NCI-H1092 (cell line): Measurements from ENCODE around the gene FHIT.
"Not testable (repeated sequence)": the region's sequence is repeated elsewhere in the genome, so short reads cannot be mapped to it uniquely, and the experiment has no call there.

Source experiments
- DNase-seq: peaks from one replicate; lab custom pipeline; 2025; lab: John Stamatoyannopoulos, UW

The FHIT gene

GRCh38 chr3:60557122-60557521, 694.1 kb downstream of the FHIT start:
- no peak for DNase-seq

- no peak for DNase-seq
Measured at GRCh38 chr3:60555686-60556354, 695.4 kb downstream of the FHIT start.

GRCh38 chr3:60553144-60553543, 698.1 kb downstream of the FHIT start:
- no peak for DNase-seq

- no peak for DNase-seq
Measured at GRCh38 chr3:60552581-60552980, 698.7 kb downstream of the FHIT start.

- DNase-seq: no peak
Measured at GRCh38 chr3:60551455-60552209, 699.6 kb downstream of the FHIT start.

- no peak for DNase-seq
Measured at GRCh38 chr3:60549863-60550262, 701.4 kb downstream of the FHIT start.

- DNase-seq: no peak
Measured at GRCh38 chr3:60542995-60543394, 708.3 kb downstream of the FHIT start.

GRCh38 chr3:60539394-60539793, 711.9 kb downstream of the FHIT start:
- not testable (repeated sequence) for DNase-seq

- peak; percentile 63 for DNase-seq
Measured at GRCh38 chr3:60536420-60536819, 714.8 kb downstream of the FHIT start.

GRCh38 chr3:60531759-60532158, 719.5 kb downstream of the FHIT start:
- DNase-seq: no peak

GRCh38 chr3:60528651-60529050, 722.6 kb downstream of the FHIT start:
- no peak for DNase-seq

- DNase-seq: no peak
Measured at GRCh38 chr3:60523536-60523935, 727.7 kb downstream of the FHIT start.

- no peak for DNase-seq
Measured at GRCh38 chr3:60517134-60517533, 734.1 kb downstream of the FHIT start.

GRCh38 chr3:60514866-60515265, 736.4 kb downstream of the FHIT start:
- DNase-seq: no peak

GRCh38 chr3:60514085-60514649, 737.1 kb downstream of the FHIT start:
- no peak for DNase-seq

- no peak for DNase-seq
Measured at GRCh38 chr3:60513241-60513640, 738.0 kb downstream of the FHIT start.

- no peak for DNase-seq
Measured at GRCh38 chr3:60512506-60512905, 738.7 kb downstream of the FHIT start.

- DNase-seq: no peak
Measured at GRCh38 chr3:60509471-60509870, 741.8 kb downstream of the FHIT start.

GRCh38 chr3:60504827-60505457, 746.3 kb downstream of the FHIT start:
- DNase-seq: no peak

GRCh38 chr3:60501314-60501713, 749.9 kb downstream of the FHIT start:
- no peak for DNase-seq

- DNase-seq: peak; percentile 53
Measured at GRCh38 chr3:60497902-60498301, 753.4 kb downstream of the FHIT start.

- no peak for DNase-seq
Measured at GRCh38 chr3:60490992-60491391, 760.3 kb downstream of the FHIT start.

GRCh38 chr3:60475096-60475495, 776.2 kb downstream of the FHIT start:
- DNase-seq: no peak
